K562 (cell line): ENCODE measurements around the gene ARF1. TPM values are rescaled to one million over a fixed set of nuclear protein-coding genes. Genes with fewer than 3 reads are reported as not detected.

ENCODE experiments used
- ATAC-seq: fragments of 200-7000 bp; cut with Tn5 transposase; 3 replicates; pipeline ENCODE4 v1.9.1; 2020; ENCODE audit warnings: moderate library complexity
- BruUV-seq: library from RNA; stranded (reverse); fragments of 400-500 nt; replicated peaks from 2 replicates; lab custom pipeline; 2021; lab: Mats Ljungman, UMichigan
- CTCF ChIA-PET: fragments of 300-600 bp; formaldehyde crosslinking; extraction: SDS; loops from one replicate; lab custom pipeline; 2021; ENCODE audit warnings: low intra/inter-chr PET ratio; lab: Yijun Ruan, JAX
- POLR2A ChIA-PET: fragments of 300-600, 350-650 bp; sonication (Branson Sonifier 250); formaldehyde crosslinking; extraction: SDS; loops from one replicate; lab custom pipeline; 2021; ENCODE audit warnings: antibody characterized with exemption, inconsistent platforms; lab: Yijun Ruan, JAX
- DNase-seq, 4 experiments: peaks; one replicate each; pipeline versions ENCODE4 v3.0.0 to v3.0.0-alpha.2; 2011 to 2018; ENCODE audit warnings: low spot score in 3 of 4, mixed read lengths in 3 of 4; ENCODE audit errors: extremely low read depth in 1 of 4
- FAIRE-seq: peaks from 2 replicates; lab custom pipeline; 2011; peaks lifted over from hg19 to GRCh38; lab: Jason Lieb, UNC
- H2AFZ ChIP-seq: 2 replicates; pipeline ENCODE4 v1.6.0; 2011; ENCODE audit warnings: low read depth, low read length, control low read depth, inconsistent platforms
- H3K27ac ChIP-seq: fragments of 200-600 bp; 3 replicates; pipeline ENCODE4 v1.8.0; 2011; ENCODE audit warnings: low read depth, mild to moderate bottlenecking, control low read depth, inconsistent platforms, low read length, moderate library complexity, mixed read lengths; ENCODE audit errors: extremely low read depth
- H3K27me3 ChIP-seq, 2 experiments: fragments of 300-600 bp in 1 of 2; 2 replicates in 1 of 2; 3 replicates in 1 of 2; pipeline versions ENCODE4 v1.6.0 to v1.8.0; 2011; ENCODE audit warnings: inconsistent platforms in 2 of 2, low read length in 2 of 2, mild to moderate bottlenecking in 1 of 2, mixed read lengths in 1 of 2, moderate library complexity in 1 of 2; ENCODE audit not compliant: control insufficient read depth in 2 of 2, insufficient read depth in 2 of 2
- H3K36me3 ChIP-seq: fragments of 300-600 bp; 3 replicates; pipeline ENCODE4 v1.8.0; 2011; ENCODE audit warnings: mild to moderate bottlenecking, low read length, inconsistent platforms; ENCODE audit not compliant: control insufficient read depth, insufficient read depth
- H3K4me1 ChIP-seq, 2 experiments: fragments of 200-600 bp in 1 of 2; replicated peaks in 1 of 2; 2 replicates in 1 of 2; 3 replicates in 1 of 2; pipeline versions ENCODE4 v1.5.1 to v1.8.0; 2011; ENCODE audit warnings: inconsistent platforms in 2 of 2, low read length in 2 of 2, mild to moderate bottlenecking in 1 of 2, mixed read lengths in 1 of 2, moderate library complexity in 1 of 2; ENCODE audit not compliant: control insufficient read depth in 2 of 2, insufficient read depth in 2 of 2
- H3K4me2 ChIP-seq: 2 replicates; pipeline ENCODE4 v1.6.1; 2011; ENCODE audit warnings: low read length, control low read depth, inconsistent platforms, mixed read lengths; ENCODE audit not compliant: insufficient read depth
- H3K4me3 ChIP-seq: fragments of 200-600 bp; sonication (generic), shearing (Covaris generic); 2 replicates; pipeline ENCODE4 v1.5.1; 2016; ENCODE audit warnings: control low read depth, inconsistent platforms
- H3K79me2 ChIP-seq: fragments of 200-600 bp; 3 replicates; pipeline ENCODE4 v1.8.0; 2011; ENCODE audit warnings: low read length, inconsistent platforms; ENCODE audit not compliant: control insufficient read depth, insufficient read depth
- H3K9ac ChIP-seq, 2 experiments: 2 replicates each; pipeline versions ENCODE4 v1.6.0 to v1.6.1; 2011; ENCODE audit warnings: low read depth in 2 of 2, low read length in 2 of 2, control low read depth in 1 of 2, inconsistent platforms in 1 of 2, mild to moderate bottlenecking in 1 of 2, mixed read lengths in 1 of 2; ENCODE audit not compliant: insufficient read depth in 1 of 2
- H3K9me1 ChIP-seq: one replicate; pipeline ENCODE4 v1.6.0; 2011; ENCODE audit warnings: inconsistent platforms, mild to moderate bottlenecking, low read length, moderate library complexity; ENCODE audit not compliant: control insufficient read depth, insufficient read depth
- H3K9me3 ChIP-seq: replicated peaks from 2 replicates; pipeline ENCODE4 v1.5.1; 2011; ENCODE audit warnings: low read depth, low read length, inconsistent platforms; ENCODE audit not compliant: control insufficient read depth, insufficient read depth
- H4K20me1 ChIP-seq: replicated peaks from 2 replicates; pipeline ENCODE4 v1.6.1; 2011; ENCODE audit warnings: low read length, inconsistent platforms, mixed read lengths; ENCODE audit not compliant: control insufficient read depth, insufficient read depth
- ARID4B ChIP-seq: sonication (generic); formaldehyde crosslinking; IDR thresholded peaks from 2 replicates; pipeline ENCODE4 v1.8.0; 2022; ENCODE audit warnings: mild to moderate bottlenecking, missing genetic modification reagents
- CAMTA2 ChIP-seq: fragments of 250-450 bp; sonication (Bioruptor Pico); conservative IDR thresholded peaks from 2 replicates; pipeline ENCODE4 v1.5.1; 2022
- CTCF ChIP-seq, 3 experiments: IDR thresholded peaks in 2 of 3; conservative IDR thresholded peaks in 1 of 3; 2 replicates each; pipeline ENCODE4 v1.5.1; 2011 to 2012; ENCODE audit warnings: low read length in 3 of 3, mild to moderate bottlenecking in 3 of 3, control low read depth in 2 of 3, improper control_type of control experiment in 1 of 3, inconsistent platforms in 1 of 3, low read depth in 1 of 3, mixed read lengths in 1 of 3, moderate library complexity in 1 of 3; ENCODE audit not compliant: insufficient read depth in 2 of 3
- ESRRA ChIP-seq: fragments of 450-650 bp; IDR thresholded peaks from 2 replicates; pipeline ENCODE4 v1.6.1; 2014; ENCODE audit warnings: low read depth, mild to moderate bottlenecking, moderate library complexity, borderline replicate concordance
- ETV6 ChIP-seq, 3 experiments: fragments of 150-350 bp in 1 of 3; sonication (generic) in 1 of 3; formaldehyde crosslinking in 1 of 3; IDR thresholded peaks; 2 replicates each; pipeline versions ENCODE4 v1.6.1 to v1.8.0; 2014 to 2022; ENCODE audit warnings: borderline replicate concordance in 2 of 3, low read depth in 2 of 3, antibody characterized with exemption in 1 of 3, low read length in 1 of 3, mild to moderate bottlenecking in 1 of 3, missing genetic modification reagents in 1 of 3
- MED1 ChIP-seq: sonication (generic); formaldehyde crosslinking; IDR thresholded peaks from 2 replicates; pipeline ENCODE4 v1.8.1; 2023; ENCODE audit warnings: missing genetic modification reagents, borderline replicate concordance
- POLR3A ChIP-seq: IDR thresholded peaks from 2 replicates; pipeline ENCODE4 v1.6.1; 2011; ENCODE audit warnings: borderline replicate concordance, mild to moderate bottlenecking, moderate library complexity; ENCODE audit not compliant: insufficient read length, insufficient read depth; ENCODE audit errors: extremely low read depth
- PTBP1 ChIP-seq: fragments of 200-400 bp; formaldehyde crosslinking; IDR thresholded peaks from 2 replicates; pipeline ENCODE4 v1.6.1; 2017; ENCODE audit warnings: low read depth, low read length
- RBM25 ChIP-seq: fragments of 200-400 bp; formaldehyde crosslinking; IDR thresholded peaks from 2 replicates; pipeline ENCODE4 v1.6.1; 2018; ENCODE audit warnings: low read length, low read depth, moderate library complexity; ENCODE audit not compliant: severe bottlenecking
- TRIM28 ChIP-seq: fragments of 450-650 bp; IDR thresholded peaks from 2 replicates; pipeline ENCODE4 v1.6.1; 2017
- ZFP36 ChIP-seq: fragments of 150-350 bp; IDR thresholded peaks from 2 replicates; pipeline ENCODE4 v1.6.1; 2018; ENCODE audit warnings: low read length, low read depth; ENCODE audit not compliant: partially characterized antibody
- ZNF324 ChIP-seq: fragments of 250-450 bp; sonication (Bioruptor Pico); IDR thresholded peaks from 2 replicates; pipeline ENCODE4 v1.4.0; 2020; ENCODE audit warnings: mild to moderate bottlenecking
- ZNF436 ChIP-seq: fragments of 250-450, 450-650 bp; sonication (Bioruptor Pico); formaldehyde crosslinking; IDR thresholded peaks from 2 replicates; pipeline ENCODE4 v1.7.0; 2020; ENCODE audit warnings: mild to moderate bottlenecking
- ZNF668 ChIP-seq: fragments of 250-450 bp; sonication (Bioruptor Pico); IDR thresholded peaks from 2 replicates; pipeline ENCODE4 v1.8.0; 2022; ENCODE audit warnings: mild to moderate bottlenecking, inconsistent platforms
- WGBS: fragments of 100-300 bp; shearing (Covaris generic); methylation state at CpG from one replicate; pipeline ENCODE4 v1.1.6; 2016; ENCODE audit warnings: low coverage, mixed read lengths; ENCODE audit not compliant: insufficient coverage; ENCODE audit errors: missing lambda C conversion rate; 5-methylcytosine and 5-hydroxymethylcytosine counted together
- in situ Hi-C: fragments of 300-500 bp; cut with MboI; formaldehyde crosslinking; loops from 4 replicates; pipeline ENCODE4 v1.15.0; 2018; ENCODE audit warnings: inconsistent platforms, mixed read lengths
- intact Hi-C: fragments of 100-400 bp; cut with micrococcal nuclease; formaldehyde crosslinking; loops from 2 replicates; pipeline ENCODE4 v1.14.2; 2022
- polyA plus RNA-seq, 8 experiments: library from polyadenylated mRNA; depleted of rRNA in 4 of 8; stranded (reverse) in 5 of 8; unstranded in 3 of 8; fragments of >200 nt; fragmentation: Nextera tagmentation in 2 of 8; fragmentation: Illumina TruSeq in 1 of 8; extraction: Ambion mirVana in 2 of 8; extraction: Trizol in 1 of 8; gene quantifications; 2 replicates each; pipeline versions ENCODE4 v1.2.1 to v1.2.3, GENCODE V29; 2011 to 2014; ENCODE audit warnings: inconsistent platforms in 1 of 8, missing spikeins in 1 of 8
- total RNA-seq, 7 experiments: library from RNA; depleted of rRNA in 6 of 7; stranded (reverse); fragments of >200 nt in 6 of 7; fragmentation: Illumina TruSeq in 2 of 7; extraction: Trizol in 2 of 7; gene quantifications; 2 replicates each; pipeline versions ENCODE4 v1.2.1 to v1.2.3, GENCODE V29; 2011 to 2021; ENCODE audit warnings: low replicate concordance in 1 of 7

Gene ARF1
- total and polyA plus RNA-seq, 9 of the 15 experiments (the other 6 are each of a cell fraction or from before 2014, with no cell fraction given), result 69.8 to 593 (median 325) TPM

- Histone ChIP-seq H4K20me1 (peaks cover 6% of the 10 kb centered on the region), H3K9me3 (no peaks in the 10 kb centered on the region), H3K4me2 (no peak overlapping the region), H3K27me3 (peaks cover 21 to 67% of the 10 kb centered on the region in 2 experiments; a peak in 4 of 5 replicates), H3K36me3 (no peaks in the 10 kb centered on the region), H3K9ac (no peak overlapping the region), H3K27ac (no peak overlapping the region), H3K79me2 (no peaks in the 10 kb centered on the region), H3K4me1 (peaks cover 0 to 22% of the 10 kb centered on the region in 2 experiments; a peak in 2 of 5 replicates), H3K9me1 (no peaks in the 10 kb centered on the region), H2AFZ (no peak overlapping the region), H3K4me3 (no peak overlapping the region)
- in situ Hi-C loops, result no loop called here
- CTCF ChIA-PET, result no interaction called here
- intact Hi-C loops, result no loop called here
- FAIRE-seq (peak; percentile 15), ATAC-seq (no peak), DNase-seq (no peak)
- BruUV-seq, result no TSS peak
- WGBS, result 2% methylated on average over 16 of the region's 16 CpGs
- POLR2A ChIA-PET, result interaction anchor here (1.1 kb wide), 1 partner anchor 13 kb away, joined by 3 read pairs; no protein-coding TSS in a partner anchor
- TF ChIP-seq CAMTA2 (CRISPR knock-in tag), result no peak
- TF ChIP-seq CTCF (IDR thresholded peaks at IDR 0.05 in 2 of 3, conservative IDR thresholded peaks at IDR 0.05 in 1 of 3; ENCODE audit: insufficient read depth in 2 of 3, low read depth in 1 of 3, low read length in 3 of 3), result no peak
- no peak for TF ChIP-seq ARID4B (CRISPR knock-in tag)
- no peak for TF ChIP-seq POLR3A
- peak; percentile 41 for TF ChIP-seq RBM25
- no peak for TF ChIP-seq MED1
- no peak for TF ChIP-seq PTBP1
- TF ChIP-seq ZNF324 (CRISPR knock-in tag), result no peak
- TF ChIP-seq ZNF436 (CRISPR knock-in tag), result no peak
- TF ChIP-seq ZNF668, result no peak
- TF ChIP-seq ETV6 (IDR thresholded peaks at IDR 0.05; ENCODE audit: borderline replicate concordance in 1 of 2, low read depth in 2 of 2, low read length in 1 of 2), result no peak
- no peak for TF ChIP-seq ETV6 (CRISPR knock-in tag; IDR thresholded peaks at IDR 0.05; ENCODE audit: borderline replicate concordance)
- TF ChIP-seq ESRRA, result no peak
- peak; percentile 93 for TF ChIP-seq ZFP36
- TF ChIP-seq TRIM28, result no peak
These were observed 47.3 kb upstream of the ARF1 start for GRCh38 chr1:228034954-228035837.
